K562 (cell line): Measurements from ENCODE around the gene DIRAS1. TPM values are rescaled to one million over a fixed set of nuclear protein-coding genes. Genes with fewer than 3 reads are reported as not detected.

Source experiments
- CREM ChIP-seq: IDR thresholded peaks from 2 replicates; pipeline ENCODE4 v1.6.1; 2014; ENCODE audit warnings: antibody characterized with exemption, low read depth
- JUN ChIP-seq, 2 experiments: sonication (generic) in 1 of 2; formaldehyde crosslinking in 1 of 2; IDR thresholded peaks; 2 replicates each; pipeline versions ENCODE4 v1.6.1 to v1.8.0; 2012 to 2022; ENCODE audit warnings: borderline replicate concordance in 2 of 2, mild to moderate bottlenecking in 2 of 2, improper control_type of control experiment in 1 of 2, low read depth in 1 of 2, low read length in 1 of 2, missing genetic modification reagents in 1 of 2
- KLF16 ChIP-seq: IDR thresholded peaks from 2 replicates; pipeline ENCODE4 v1.6.1; 2016; ENCODE audit warnings: antibody characterized with exemption
- L3MBTL2 ChIP-seq: fragments of 450-650 bp; IDR thresholded peaks from 2 replicates; pipeline ENCODE4 v1.6.1; 2016; ENCODE audit warnings: mild to moderate bottlenecking, moderate library complexity
- MAX ChIP-seq: sonication (generic); formaldehyde crosslinking; IDR thresholded peaks from 2 replicates; pipeline ENCODE4 v1.9.0; 2022; ENCODE audit warnings: mild to moderate bottlenecking, missing genetic modification reagents
- MAZ ChIP-seq, 2 experiments: fragments of 450-650 bp in 1 of 2; sonication (generic) in 1 of 2; formaldehyde crosslinking; IDR thresholded peaks in 1 of 2; conservative IDR thresholded peaks in 1 of 2; 2 replicates each; pipeline versions ENCODE4 v1.4.0 to v1.5.0; 2020; ENCODE audit warnings: mild to moderate bottlenecking in 1 of 2, missing genetic modification reagents in 1 of 2
- MCM3 ChIP-seq: fragments of 450-650 bp; IDR thresholded peaks from 2 replicates; pipeline ENCODE4 v1.6.1; 2016
- RBFOX2 ChIP-seq: fragments of 200-400 bp; formaldehyde crosslinking; IDR thresholded peaks from 2 replicates; pipeline ENCODE4 v1.6.1; 2017; ENCODE audit warnings: low read depth, mild to moderate bottlenecking, low read length, moderate library complexity
- RUNX1 ChIP-seq: sonication (generic); IDR thresholded peaks from 2 replicates; pipeline ENCODE4 v1.6.1; 2016; ENCODE audit warnings: antibody characterized with exemption, low read depth
- SPI1 ChIP-seq: IDR thresholded peaks from 2 replicates; pipeline ENCODE4 v1.6.1; 2011; ENCODE audit warnings: low read depth, low read length, control low read depth, borderline replicate concordance
- TAF1 ChIP-seq: IDR thresholded peaks from 2 replicates; pipeline ENCODE4 v1.6.1; 2011; ENCODE audit warnings: mild to moderate bottlenecking, low read length, moderate library complexity; ENCODE audit not compliant: insufficient read depth, control insufficient read depth, severe bottlenecking; ENCODE audit errors: extremely low read depth
- TBP ChIP-seq: optimal IDR thresholded peaks from 2 replicates; pipeline ENCODE3; 2011; ENCODE audit warnings: low read depth, low read length, improper control_type of control experiment
- U2AF1 ChIP-seq: fragments of 200-400 bp; formaldehyde crosslinking; optimal IDR thresholded peaks from 2 replicates; pipeline ENCODE3; 2017; ENCODE audit warnings: mild to moderate bottlenecking, low read depth, low read length, moderate library complexity
- ZBTB2 ChIP-seq: fragments of 450-650 bp; IDR thresholded peaks from 2 replicates; pipeline ENCODE4 v1.6.1; 2016; ENCODE audit warnings: antibody characterized with exemption
- polyA plus RNA-seq, 8 experiments: library from polyadenylated mRNA; depleted of rRNA in 4 of 8; stranded (reverse) in 5 of 8; unstranded in 3 of 8; fragments of >200 nt; fragmentation: Nextera tagmentation in 2 of 8; fragmentation: Illumina TruSeq in 1 of 8; extraction: Ambion mirVana in 2 of 8; extraction: Trizol in 1 of 8; gene quantifications; 2 replicates each; pipeline versions ENCODE4 v1.2.1 to v1.2.3, GENCODE V29; 2011 to 2014; ENCODE audit warnings: inconsistent platforms in 1 of 8, missing spikeins in 1 of 8
- total RNA-seq, 7 experiments: library from RNA; depleted of rRNA in 6 of 7; stranded (reverse); fragments of >200 nt in 6 of 7; fragmentation: Illumina TruSeq in 2 of 7; extraction: Trizol in 2 of 7; gene quantifications; 2 replicates each; pipeline versions ENCODE4 v1.2.1 to v1.2.3, GENCODE V29; 2011 to 2021; ENCODE audit warnings: low replicate concordance in 1 of 7
- TF ChIP-seq, protein P1 (sequence below), 2 experiments: fragments of 450-650 bp; conservative IDR thresholded peaks; 2 replicates each; pipeline ENCODE4 v1.6.1; 2017; ENCODE audit warnings: mild to moderate bottlenecking in 2 of 2, moderate library complexity in 2 of 2
- TF ChIP-seq, protein P2 (sequence below): sonication (generic); formaldehyde crosslinking; IDR thresholded peaks from 2 replicates; pipeline ENCODE4 v1.8.0; 2022; ENCODE audit warnings: missing genetic modification reagents, mild to moderate bottlenecking, moderate library complexity, borderline replicate concordance
- TF ChIP-seq, protein P3 (sequence below): fragments of 450-650 bp; IDR thresholded peaks from 2 replicates; pipeline ENCODE4 v1.6.1; 2017; ENCODE audit warnings: antibody characterized with exemption, mild to moderate bottlenecking

The DIRAS1 gene
- total and polyA plus RNA-seq, 9 of the 15 experiments (the other 6 are each of a cell fraction or from before 2014, with no cell fraction given): 0.11 to 12.0 (median 2.9) TPM

GRCh38 chr19:2722541-2723344 lies 1.6 kb upstream of the DIRAS1 start (continued):
- TF ChIP-seq ZBTB2 (peak; percentile 65; the same call in 1 of the 2 replicates), SPI1 (0 out of 2 replicates have a peak, but pooled peaks have one; percentile 14), MCM3 (no peak), MAZ (CRISPR knock-in tag; conservative IDR thresholded peaks at IDR 0.05 in 1 of 2, IDR thresholded peaks at IDR 0.05 in 1 of 2) (peak in 1 of 2 experiments; percentile 81; a peak in 2 of 4 replicates), RBFOX2 (peak; percentile 64), TBP (peak; percentile 11), JUN (IDR thresholded peaks at IDR 0.05; ENCODE audit: borderline replicate concordance, low read depth, low read length) (peak; percentile 60; the same call in 1 of the 2 replicates), JUN (CRISPR knock-in tag; IDR thresholded peaks at IDR 0.05; ENCODE audit: borderline replicate concordance) (peak; percentile 77; the same call in 1 of the 2 replicates), U2AF1 (no peak), KLF16 (0 out of 2 replicates have a peak, but pooled peaks have one; percentile 11), CREM (peak; percentile 74), TAF1 (no peak), RUNX1 (0 out of 2 replicates have a peak, but pooled peaks have one; percentile 39), MAX (peak; percentile 91), L3MBTL2 (peak; percentile 89)
- TF ChIP-seq, protein P1, sequence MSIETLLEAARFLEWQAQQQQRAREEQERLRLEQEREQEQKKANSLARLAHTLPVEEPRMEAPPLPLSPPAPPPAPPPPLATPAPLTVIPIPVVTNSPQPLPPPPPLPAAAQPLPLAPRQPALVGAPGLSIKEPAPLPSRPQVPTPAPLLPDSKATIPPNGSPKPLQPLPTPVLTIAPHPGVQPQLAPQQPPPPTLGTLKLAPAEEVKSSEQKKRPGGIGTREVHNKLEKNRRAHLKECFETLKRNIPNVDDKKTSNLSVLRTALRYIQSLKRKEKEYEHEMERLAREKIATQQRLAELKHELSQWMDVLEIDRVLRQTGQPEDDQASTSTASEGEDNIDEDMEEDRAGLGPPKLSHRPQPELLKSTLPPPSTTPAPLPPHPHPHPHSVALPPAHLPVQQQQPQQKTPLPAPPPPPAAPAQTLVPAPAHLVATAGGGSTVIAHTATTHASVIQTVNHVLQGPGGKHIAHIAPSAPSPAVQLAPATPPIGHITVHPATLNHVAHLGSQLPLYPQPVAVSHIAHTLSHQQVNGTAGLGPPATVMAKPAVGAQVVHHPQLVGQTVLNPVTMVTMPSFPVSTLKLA (conservative IDR thresholded peaks at IDR 0.05): peak in 1 of 2 experiments; percentile 33; a peak in 1 of 4 replicates
- TF ChIP-seq, protein P2, sequence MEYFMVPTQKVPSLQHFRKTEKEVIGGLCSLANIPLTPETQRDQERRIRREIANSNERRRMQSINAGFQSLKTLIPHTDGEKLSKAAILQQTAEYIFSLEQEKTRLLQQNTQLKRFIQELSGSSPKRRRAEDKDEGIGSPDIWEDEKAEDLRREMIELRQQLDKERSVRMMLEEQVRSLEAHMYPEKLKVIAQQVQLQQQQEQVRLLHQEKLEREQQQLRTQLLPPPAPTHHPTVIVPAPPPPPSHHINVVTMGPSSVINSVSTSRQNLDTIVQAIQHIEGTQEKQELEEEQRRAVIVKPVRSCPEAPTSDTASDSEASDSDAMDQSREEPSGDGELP (CRISPR knock-in tag): peak; percentile 70; the same call in 1 of the 2 replicates
- TF ChIP-seq, protein P3, sequence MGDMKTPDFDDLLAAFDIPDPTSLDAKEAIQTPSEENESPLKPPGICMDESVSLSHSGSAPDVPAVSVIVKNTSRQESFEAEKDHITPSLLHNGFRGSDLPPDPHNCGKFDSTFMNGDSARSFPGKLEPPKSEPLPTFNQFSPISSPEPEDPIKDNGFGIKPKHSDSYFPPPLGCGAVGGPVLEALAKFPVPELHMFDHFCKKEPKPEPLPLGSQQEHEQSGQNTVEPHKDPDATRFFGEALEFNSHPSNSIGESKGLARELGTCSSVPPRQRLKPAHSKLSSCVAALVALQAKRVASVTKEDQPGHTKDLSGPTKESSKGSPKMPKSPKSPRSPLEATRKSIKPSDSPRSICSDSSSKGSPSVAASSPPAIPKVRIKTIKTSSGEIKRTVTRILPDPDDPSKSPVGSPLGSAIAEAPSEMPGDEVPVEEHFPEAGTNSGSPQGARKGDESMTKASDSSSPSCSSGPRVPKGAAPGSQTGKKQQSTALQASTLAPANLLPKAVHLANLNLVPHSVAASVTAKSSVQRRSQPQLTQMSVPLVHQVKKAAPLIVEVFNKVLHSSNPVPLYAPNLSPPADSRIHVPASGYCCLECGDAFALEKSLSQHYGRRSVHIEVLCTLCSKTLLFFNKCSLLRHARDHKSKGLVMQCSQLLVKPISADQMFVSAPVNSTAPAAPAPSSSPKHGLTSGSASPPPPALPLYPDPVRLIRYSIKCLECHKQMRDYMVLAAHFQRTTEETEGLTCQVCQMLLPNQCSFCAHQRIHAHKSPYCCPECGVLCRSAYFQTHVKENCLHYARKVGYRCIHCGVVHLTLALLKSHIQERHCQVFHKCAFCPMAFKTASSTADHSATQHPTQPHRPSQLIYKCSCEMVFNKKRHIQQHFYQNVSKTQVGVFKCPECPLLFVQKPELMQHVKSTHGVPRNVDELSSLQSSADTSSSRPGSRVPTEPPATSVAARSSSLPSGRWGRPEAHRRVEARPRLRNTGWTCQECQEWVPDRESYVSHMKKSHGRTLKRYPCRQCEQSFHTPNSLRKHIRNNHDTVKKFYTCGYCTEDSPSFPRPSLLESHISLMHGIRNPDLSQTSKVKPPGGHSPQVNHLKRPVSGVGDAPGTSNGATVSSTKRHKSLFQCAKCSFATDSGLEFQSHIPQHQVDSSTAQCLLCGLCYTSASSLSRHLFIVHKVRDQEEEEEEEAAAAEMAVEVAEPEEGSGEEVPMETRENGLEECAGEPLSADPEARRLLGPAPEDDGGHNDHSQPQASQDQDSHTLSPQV: peak; percentile 91
